Stimulated activated CD4-positive, alpha-beta T cell treated with anti-CD3 and anti-CD28 coated beads, TNF-alpha, amount 100 ng/mL, for 24 hours (primary cell): ENCODE results near the gene RNGTT.
"Not testable (repeated sequence)": the region's sequence is repeated elsewhere in the genome, so short reads cannot be mapped to it uniquely, and the experiment has no call there.

Experiments
- DNase-seq, 3 experiments: peaks; one replicate each; pipeline ENCODE4 v3.0.0-alpha.2; 2020; ENCODE audit warnings: low read depth in 3 of 3

Gene RNGTT

GRCh38 chr6:88963139-88964090 lies at the start of gene RNGTT:
TSS of gene RNGTT (minus strand) at chr6:88963618. CDS start at chr6:88963409, 209 bp downstream.
- DNase-seq = peak; percentile 98 to 99 (median 98)

- no peak for DNase-seq
Measured at GRCh38 chr6:89011436-89011835, 48.0 kb upstream of the RNGTT start.

DNA sequence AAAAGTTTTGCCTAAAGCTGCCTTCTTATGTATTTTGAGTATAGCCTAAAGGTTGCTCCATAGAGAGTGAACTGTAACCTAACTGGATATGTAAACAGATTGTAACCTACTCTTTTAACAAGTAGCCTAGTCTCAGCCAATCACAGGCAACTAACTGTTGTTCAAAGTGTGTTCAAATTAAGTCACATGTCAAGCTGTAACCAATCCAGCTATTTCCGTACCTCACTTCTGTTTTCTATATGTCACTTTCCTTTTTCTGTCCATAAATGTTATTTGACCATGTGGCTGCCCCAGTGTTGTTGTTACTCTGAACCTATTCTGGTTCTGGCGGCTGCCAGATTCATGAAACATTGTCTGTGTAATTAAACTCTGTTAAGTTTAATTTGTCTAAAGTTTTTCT lies 47.4 kb upstream of the RNGTT start:
- no peak for DNase-seq

DNA sequence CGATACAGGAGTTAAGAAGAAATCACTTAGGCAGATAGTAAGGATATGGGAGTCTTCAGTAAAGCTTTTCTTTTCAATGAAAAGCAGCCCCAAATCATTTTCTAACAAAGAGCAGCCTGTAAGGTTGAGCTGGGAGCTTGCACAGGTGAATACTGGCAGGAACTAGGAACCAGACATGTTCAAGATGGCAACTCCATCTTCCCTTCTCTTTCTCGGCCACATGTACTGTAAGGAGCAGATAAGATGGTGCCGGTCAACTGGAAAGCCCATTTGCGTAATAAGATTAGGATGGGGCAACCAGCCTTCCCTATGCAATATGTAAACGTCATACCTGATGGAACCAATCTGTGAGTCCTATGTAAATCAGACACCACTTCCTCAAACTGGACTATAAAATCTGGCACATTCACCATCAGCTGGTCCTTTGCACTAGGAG lies 46.2 kb upstream of the RNGTT start:
- DNase-seq = no peak

DNA sequence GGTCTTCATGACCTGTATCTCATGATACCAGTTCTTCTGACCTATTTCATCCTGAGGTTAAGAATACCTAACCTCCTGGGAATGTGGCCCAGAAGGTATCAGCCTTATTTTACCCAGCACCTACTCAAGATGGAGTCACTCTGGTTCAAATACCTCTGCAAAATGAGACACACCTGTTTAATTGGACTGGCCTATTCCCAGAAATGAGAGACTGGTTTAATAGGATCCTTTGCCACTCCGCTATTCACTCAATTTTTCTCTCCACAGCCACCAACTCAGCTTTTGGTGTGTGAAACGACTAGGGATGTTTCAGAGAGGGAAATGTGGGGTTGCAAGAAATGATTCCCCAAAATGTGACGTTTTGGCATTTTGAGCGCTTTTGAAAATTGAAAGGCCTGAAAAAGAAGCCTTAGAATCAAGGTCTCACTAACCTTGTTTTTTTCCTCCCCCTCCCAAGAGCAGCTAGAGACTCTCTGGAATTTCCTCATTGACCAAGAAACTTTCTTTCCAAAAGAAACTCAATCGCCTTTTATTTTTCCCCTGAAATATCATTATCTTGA lies 45.5 kb upstream of the RNGTT start:
- no peak for DNase-seq

DNA sequence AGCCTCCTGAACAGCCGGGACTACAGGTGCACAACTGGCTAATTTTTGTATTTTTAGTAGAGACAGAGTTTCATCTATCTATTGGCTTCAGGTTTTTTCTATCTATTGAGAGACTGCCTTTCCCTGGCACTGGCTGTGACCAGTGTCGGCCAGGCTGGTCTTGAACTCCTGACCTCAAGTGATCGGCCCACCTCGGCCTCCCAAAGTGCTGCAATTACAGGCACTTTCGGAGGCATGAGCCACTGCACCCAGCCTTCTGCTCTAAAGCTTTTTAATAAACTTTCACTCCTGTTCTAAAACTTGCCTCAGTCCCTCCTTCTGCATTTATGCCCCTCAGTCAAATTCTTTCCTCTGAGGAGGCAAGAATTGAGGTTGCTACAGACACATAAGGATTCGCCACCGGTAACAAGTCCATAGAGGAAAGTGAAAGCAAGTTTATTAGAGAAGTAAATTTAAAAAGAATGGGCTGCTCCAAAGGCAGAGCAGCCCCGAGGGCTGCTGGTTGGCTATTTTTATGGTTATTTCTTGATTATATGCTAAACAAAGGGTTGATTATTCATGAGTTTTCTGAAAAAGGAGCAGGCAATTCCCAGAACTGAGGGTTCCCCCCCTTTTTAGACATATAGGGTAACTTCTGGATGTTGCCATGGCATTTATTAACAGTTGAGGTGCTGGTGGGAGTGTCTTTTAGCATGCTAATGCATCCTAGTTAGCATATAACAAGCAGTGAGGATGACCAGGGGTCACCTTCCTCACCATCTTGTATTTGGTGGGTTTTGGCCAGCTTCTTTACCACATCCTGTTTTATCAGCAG lies 44.8 kb upstream of the RNGTT start:
- DNase-seq = no peak

GRCh38 chr6:89007209-89008000 lies 44.0 kb upstream of the RNGTT start:
- no peak for DNase-seq

GRCh38 chr6:89002523-89002922 lies 39.1 kb upstream of the RNGTT start:
- no peak for DNase-seq

GRCh38 chr6:88997327-88997726 lies 33.9 kb upstream of the RNGTT start:
- no peak for DNase-seq

DNA sequence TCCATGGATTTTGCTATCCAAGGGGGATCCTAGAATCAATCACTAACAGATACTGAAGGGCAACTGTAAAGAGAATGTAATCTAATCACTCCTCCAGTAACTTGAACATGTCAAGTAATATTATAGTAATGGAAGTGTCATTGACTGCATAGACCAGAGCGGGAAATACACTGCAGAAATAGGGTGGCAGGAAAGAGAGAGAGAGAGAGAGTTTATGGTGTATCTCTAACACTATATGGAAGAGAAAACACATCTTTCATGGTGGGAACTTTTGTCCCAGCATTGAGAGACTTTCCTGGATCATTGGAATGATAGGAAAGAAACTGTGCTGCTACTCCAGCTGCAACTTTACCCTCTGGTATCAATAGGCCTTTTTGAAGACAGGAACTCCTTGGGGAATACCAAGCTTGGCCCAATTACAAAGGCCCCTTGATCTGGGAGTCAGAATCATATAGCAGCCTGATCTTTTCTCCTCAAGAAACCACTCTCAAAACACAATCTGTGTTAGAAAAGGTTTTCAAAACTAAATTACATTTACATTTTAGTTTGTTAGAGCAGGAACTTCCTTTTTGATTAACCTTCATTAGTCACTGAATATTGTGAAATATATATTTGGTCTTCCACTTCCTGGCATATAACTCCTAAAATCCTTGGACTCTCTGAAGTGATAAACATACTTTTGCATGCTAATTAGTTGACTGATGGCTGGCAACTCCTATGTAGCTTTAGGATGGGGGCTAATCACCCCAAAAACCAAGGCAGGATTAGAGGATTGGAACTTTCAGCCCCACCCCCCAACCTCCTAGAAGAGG lies 29.5 kb upstream of the RNGTT start:
- DNase-seq = no peak

DNA sequence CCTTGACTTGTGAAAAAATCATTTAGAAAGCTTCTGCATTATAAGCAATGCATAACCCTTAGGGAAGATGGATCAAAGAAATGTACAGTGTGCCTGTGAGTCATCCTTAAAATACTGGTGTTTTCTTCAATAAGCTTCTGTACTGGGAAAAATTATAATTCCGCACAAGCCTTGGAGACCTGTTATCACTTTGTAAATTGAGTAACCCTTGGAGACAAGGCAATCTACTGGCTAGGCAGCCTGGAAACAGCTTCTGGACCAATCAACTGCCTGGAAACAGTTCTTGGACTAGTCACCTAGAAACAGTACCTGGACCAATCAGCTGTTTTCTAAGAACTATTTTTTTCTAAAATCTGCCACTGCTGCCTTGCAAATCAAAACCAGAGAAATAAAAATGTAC lies 25.8 kb upstream of the RNGTT start:
- no peak for DNase-seq

DNA sequence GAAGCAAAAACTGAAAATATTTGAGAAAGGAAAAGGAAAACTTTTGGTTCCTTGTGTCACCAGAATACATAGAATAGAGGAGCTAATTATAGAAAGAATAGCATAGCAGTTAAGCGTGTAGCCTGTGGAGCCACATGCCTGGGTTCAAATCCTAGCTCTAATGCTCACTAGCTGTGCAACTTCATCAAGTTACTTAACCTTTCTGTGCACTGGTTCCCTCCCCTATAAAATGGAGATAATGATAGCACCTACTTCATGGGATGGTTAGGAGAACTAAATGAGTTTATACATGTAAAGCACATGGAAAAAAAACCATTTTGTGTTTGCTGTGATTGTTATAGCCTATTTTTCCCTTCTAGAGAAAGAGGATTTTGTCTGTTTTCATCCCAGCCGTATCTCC lies 24.5 kb upstream of the RNGTT start:
- DNase-seq = no peak

DNA sequence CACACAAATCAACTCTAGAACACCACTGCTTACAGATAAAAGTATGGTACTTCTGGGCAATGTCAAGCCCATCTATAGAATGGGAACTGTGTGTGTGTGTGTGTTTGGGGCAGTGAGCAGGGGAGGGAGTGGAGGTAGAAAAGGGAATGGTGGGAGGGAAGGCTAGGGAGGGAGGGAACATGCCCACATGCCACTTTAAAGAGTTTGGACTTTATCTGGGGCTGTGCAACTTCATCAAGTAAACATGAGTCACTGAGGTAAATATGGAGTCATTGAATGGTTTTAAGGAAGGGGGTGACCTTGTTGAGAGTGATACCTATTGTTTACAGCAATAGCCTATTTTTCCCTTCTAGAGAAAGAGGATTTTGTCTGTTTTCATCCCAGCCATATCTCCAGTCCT lies 22.5 kb upstream of the RNGTT start:
- DNase-seq = no peak

- DNase-seq = no peak
Measured at GRCh38 chr6:88984606-88985005, 21.2 kb upstream of the RNGTT start.

DNA sequence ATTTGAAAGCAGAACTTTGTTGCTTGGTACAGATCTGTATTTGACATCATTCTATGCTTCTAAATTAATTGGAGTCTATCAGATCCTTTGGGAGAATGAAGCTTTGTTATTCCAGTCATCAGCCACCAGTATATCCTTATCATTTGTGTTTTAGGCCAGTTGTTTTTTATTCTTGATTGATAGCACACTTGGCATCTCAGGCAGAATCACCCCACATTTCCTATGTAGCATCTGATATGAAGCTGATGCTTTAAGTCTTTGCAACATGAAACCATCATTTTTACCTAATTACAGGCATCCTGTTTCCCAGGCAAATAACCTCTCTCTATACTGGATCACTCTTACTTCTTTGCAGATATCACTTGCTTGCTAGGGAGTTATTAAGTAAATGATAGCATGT lies 20.7 kb upstream of the RNGTT start:
- DNase-seq = no peak

DNA sequence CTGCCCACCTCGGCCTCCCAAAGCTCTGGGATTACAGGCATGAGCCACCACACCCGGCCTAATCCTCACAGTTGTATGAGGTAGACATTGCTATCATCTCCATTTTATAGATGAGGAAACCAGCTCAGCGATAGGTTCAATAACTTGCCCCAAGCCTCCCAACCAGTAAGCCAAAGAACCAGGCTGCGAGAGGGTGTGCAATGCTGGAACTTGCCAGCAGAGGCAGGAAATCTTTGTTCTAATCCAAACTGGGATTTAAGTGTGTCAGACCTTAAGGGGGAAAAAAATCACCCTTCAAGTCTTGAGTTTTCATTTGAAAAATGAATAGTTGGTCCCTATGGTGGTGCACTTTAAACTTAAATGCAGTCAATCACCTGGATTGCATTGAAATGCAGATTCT lies 20.1 kb upstream of the RNGTT start:
- no peak for DNase-seq

DNA sequence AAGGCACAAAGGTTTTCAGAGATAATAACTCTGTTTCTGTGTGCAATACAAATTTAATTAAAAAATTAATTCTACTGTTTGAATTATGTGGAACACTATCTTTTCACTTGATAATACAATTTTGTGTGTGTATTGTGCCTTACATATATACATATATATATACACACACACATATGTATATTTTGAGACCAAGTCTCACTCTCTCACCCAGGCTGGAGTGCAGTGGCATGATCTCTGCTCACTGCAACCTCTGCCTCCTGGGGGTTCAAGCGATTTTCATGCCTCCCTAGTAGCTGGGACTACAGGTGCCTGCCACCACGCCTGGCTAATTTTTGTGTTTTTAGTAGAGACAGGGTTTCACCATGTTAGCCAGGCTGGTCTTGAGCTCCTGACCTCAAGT lies 19.7 kb upstream of the RNGTT start:
- DNase-seq = not testable (repeated sequence)

DNA sequence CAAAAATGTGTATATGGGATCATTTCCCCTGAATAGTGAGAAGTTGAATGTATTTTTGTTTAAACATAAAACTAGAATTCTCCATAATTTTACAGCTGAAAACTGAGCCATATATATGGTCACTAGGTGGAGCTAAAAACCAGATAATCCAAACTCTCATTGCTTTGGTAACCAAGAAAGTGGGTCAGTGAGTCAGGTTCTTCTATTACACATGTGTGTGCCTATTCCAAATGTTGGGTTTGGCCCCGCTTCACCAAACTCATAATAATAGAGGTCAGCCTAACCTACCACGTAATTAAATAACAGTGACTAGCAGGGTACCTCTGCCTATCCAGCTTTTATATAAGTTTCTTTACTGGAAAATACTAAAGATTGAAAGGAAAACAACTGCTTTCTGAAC lies 19.3 kb upstream of the RNGTT start:
- DNase-seq = no peak

DNA sequence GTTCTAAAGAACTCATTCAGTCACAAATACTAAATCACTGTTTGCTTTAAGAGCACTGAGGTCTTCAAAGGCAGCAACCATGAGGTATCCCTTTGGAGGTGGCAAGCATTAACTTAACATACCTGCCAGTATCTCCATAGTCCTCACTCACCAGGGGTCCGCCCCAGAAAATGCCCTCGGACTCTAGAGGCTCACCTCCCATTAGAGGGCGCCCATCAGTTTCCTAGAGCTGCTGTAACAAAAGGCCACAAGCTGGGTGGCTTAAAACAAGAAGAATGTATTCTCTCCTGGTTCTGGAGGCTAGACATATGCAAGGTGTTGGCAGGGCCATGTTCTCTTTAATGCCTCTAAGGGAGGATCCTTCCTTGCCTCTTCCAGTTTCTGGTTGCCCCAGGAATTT lies 12.0 kb upstream of the RNGTT start:
- no peak for DNase-seq

- no peak for DNase-seq
Measured at GRCh38 chr6:88972504-88973423, 9.3 kb upstream of the RNGTT start.
